GM12891 (cell line): ENCODE results near the gene U2AF2.

Experiments used
- POLR2AphosphoS5 ChIP-seq: IDR thresholded peaks from 2 replicates; pipeline ENCODE4 v1.6.1; 2011; ENCODE audit warnings: low read depth, low read length, control low read depth
- TAF1 ChIP-seq: IDR thresholded peaks from 2 replicates; pipeline ENCODE4 v1.6.1; 2011; ENCODE audit warnings: low read depth, low read length, control low read depth

DNA sequence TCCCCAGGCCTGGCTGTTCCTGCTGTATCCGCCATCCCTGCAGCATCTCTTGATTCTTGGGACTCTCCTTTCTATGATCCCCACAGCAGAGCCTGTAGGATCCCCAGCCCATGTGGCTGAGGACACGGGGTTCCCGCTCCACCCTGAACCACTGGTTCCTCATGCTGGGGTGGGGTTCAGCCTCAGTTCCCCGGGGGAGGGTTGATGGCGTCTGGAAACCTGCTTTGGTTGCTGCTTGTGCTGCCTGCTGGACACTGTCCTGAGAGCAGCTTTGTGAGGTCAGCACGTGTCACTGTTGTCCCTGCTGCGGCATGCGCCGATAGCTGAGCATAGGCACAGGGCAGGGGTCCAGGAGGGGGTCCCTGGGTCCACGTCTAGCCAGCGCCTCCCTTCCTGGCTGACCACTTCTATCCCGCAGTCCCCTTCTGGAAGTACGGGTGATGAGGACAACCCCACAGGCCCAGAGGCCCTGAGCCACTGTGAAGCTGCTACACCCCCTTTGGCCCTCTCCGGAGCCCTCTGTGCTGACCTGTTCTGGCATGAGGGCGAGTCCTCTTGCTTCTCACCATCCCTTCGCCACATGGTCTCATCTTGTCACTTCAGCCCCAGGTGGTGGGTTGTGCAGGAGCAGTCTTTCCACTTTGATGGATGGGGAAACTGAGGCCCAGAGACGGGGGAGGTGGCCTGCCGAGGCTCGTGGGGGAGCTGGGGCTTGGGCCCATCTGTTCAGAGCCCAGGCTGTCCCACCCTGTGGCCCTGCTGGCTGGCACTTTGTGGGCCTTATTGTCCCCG lies 25.7 kb downstream of the U2AF2 start:
- TF ChIP-seq TAF1 (no peak), POLR2AphosphoS5 (no peak; the same call in 1 of the 2 replicates)
